NAMALWA (cell line): ENCODE results near the gene PCMTD2.

Experiments
- DNase-seq: peaks from one replicate; pipeline ENCODE4 v3.0.0-alpha.2; 2015; ENCODE audit warnings: low spot score

Gene PCMTD2

DNA sequence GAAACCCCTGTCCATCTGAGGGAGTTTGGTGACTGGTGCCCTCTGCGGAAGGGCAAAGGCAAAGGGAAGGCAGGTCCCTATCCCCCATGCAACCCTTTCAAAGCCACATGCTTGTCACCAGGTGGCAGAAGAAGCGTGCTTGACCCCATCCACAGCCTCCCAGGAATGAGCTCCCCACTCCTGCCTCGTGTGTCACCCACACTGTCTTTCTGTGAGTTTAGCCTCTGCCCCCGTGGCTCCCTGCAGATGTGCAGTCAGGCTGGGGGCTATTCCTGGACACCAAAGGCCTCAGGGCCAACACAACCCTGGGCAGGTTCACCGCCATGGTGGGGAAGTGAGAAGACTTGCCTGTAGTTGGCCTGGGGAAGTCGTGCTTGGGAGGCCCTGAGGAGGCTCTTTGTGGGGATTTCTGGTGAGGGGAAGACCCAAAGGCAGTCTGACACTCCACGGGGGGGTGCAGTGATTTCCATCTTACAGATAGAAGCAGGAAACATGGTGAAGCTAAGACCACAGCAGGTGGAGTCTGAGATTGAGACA lies 16.6 kb upstream of the PCMTD2 start:
- no peak for DNase-seq

GRCh38 chr20:64239449-64240242 lies 15.9 kb upstream of the PCMTD2 start:
- DNase-seq = no peak

DNA sequence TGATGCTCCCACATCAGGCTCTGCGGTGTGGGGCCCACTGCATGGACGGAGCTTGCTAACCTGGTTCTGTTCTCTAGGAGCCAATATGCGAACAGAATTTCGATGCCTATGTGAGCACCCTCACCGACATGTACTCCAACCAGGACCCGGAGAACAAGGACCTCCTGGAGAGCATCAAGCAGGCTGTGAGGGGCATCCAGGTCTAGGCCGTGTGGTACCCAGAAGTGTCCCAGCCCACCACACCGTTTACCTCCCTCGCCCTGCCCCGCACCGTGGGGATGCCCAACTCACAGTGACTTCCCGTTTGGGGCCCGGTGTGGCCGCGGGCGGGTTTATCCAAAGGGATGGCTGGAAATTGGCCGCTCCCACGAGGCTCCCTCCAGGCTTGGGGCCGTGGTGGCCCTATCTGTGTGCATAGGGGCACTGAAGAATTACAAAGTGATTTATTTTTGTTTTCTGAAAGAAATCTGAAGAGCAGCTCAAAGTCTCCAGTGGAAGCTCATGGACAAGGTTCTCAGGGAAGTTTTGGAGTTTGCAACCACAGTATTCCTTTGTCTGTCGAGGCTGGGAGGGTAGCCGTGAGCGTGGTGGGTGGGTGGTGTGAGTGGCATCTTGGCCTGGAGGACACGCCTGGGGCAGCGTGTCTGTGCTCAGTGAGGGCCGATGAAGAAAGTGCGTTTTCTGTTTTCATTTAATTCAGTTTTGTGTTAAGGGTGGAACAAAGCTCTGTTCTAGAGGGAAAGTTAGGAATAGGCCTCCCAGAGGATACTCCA lies 15.1 kb upstream of the PCMTD2 start:
- no peak for DNase-seq

DNA sequence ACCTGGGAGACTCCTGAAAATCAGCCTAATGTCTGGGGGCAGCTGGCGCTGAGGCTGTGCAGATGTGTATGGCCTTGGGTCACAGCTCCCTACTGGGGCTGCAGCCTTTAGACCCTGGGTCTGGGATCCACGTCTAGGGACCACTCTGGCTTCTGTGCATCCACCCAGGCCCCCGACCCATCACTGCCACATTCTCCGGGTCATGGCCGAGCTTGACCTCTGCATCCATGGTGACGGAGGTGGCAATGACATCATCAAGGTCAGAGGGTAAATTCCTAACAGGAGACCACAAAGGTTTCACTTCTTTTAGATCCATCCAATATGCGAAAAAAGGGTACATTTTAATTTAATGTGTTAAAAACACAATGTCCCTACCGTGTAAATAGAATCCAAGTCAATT lies 14.5 kb upstream of the PCMTD2 start:
- no peak for DNase-seq

DNA sequence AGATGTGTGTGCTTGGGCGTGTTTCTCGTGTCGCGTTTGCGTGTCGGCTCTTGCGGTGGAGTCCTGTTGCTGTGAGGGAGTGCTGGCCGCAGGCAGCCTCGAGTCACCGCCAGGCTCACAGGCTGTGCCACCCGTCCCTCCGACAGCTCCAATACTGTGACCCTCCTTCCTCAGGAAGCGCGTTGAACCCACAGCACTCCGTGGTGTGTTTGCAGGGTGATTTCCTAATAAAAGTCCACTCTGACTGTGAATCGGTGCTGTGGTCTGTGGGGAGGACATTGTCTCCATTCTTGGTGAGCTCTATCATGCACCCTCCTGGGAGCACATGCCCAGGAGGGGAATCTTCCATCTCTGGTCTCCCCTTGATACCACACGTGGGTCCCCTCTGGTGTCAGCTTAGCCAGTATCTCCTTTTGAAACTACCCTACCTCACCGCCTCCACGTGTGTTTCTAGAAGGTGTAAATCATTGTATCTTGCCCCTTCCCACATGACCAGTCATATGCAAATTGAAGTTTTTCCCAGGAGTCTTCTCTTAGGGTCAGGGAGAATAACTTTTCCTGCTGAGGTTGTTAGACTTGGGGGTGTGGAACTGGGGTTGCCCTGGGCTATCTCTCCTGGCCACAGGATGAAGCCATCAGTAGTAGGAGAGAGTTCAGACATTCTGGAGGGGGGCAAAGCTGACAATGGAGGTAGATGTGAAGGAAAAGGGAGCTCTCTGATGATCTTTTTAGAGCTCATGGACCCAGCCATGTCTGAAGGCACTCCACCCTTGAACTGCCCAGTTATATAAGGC lies 13.3 kb upstream of the PCMTD2 start:
- DNase-seq = no peak

GRCh38 chr20:64242797-64243475 lies 12.6 kb upstream of the PCMTD2 start:
- no peak for DNase-seq

- DNase-seq = no peak
These were observed 11.2 kb upstream of the PCMTD2 start for GRCh38 chr20:64244281-64244805.

DNA sequence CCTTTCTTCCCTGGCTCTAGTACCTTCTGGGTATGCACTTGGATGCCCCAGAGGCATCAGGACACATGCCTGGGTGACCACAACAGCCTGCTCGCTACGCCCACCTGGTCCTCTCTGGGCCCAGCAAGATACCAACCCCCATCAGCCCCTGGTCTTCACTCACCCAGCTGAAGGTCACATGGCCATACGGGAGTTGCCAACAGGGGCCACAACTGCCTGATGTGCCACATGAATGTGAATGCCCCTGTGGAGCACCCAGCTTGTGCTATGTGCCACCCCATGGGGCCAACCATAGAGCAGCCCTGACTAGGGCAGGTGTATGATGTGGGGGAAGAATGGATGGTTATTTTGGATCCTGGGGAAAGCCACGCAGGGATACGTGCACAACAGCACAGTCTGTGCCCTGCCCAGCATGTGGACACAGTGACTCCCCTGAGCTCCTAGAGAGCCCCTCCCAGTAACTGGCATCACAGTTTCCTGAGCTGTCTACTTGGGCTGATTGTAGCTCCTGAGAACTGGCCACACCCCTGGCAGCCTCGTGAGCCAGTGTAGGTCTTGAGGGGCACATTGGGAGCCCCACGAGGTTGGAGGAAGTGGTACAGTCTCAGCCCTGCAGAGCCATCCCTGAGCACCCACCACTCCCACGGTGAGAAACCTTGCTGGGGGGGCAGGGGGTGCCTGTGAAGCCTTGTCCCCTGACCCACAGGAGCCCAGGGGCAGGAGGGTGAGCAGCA lies 10.5 kb upstream of the PCMTD2 start:
- DNase-seq = no peak

DNA sequence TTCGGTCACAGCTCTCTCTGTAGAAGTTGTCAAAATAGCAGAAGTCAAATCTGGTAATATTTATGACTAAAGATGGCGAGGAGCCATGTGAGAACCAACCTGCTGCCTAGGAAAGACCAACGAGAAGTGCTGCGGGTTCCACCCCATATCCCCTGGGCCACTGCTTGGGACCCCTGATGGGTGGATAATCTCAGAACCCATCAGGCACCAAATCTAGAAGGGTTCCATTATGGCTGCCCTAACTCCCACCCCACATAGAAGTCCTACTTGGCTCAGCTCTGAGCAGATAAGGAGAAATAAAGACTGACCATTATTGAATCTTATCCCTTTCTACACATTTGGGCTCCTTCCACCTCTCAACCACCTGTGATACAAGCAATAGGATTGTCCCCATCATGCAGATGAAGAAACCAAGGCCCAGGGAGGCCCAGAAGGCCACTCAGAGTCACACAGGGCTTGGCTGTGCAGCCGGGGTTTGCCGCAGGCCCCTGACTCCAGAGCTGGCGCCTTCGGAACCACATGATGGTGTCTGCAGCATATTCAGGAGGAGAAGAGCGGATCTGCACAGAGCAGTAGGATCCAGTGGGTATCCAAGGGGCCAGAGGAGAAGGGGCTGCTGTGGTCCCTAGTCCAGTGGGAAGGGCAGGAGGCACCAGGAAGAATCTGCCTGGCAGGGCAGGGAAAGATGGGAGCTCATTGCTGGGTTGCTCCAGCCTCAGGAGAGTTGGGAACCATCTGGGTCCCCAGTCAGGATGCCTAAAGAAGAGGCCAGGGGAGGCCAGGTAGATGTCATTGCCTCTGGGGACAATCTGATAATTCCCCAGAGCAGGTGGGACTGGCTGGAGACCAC lies 9.6 kb upstream of the PCMTD2 start:
- DNase-seq = no peak

DNA sequence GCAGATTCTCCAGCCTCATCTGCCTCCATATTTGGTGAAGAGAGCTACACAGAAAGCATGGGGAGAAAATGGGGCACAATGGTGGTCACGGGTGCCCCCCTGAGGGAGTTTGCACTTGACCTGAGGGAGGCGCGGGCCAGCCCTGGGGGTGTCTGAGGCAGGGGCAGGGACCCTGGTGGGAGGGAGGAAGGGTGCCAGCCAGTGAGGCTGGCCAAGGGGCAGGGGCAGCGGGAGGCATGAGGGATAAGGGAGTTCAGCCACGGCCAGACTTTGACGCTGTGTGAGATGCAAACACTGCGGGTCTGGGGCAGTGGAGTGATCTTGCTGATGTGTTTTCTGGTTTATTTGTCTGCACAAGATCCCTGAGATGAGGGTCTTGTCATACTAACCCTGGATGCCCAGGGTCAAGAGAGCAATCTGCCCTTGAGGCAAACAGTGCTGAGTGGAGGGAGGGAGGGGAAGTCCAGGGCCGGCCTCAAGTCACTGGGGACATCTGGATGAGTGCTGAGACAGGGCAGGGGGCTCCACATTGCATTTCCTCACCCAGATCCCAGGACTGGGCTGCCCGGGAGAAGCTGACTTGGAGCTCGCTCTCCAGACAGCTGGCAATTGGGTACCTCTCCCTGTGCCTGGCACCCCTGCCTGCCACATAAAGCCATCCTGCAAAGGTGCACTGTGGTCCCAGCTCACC lies 8.8 kb upstream of the PCMTD2 start:
- DNase-seq = no peak

- DNase-seq = no peak
These were observed 8.3 kb upstream of the PCMTD2 start for GRCh38 chr20:64247307-64247618.

DNA sequence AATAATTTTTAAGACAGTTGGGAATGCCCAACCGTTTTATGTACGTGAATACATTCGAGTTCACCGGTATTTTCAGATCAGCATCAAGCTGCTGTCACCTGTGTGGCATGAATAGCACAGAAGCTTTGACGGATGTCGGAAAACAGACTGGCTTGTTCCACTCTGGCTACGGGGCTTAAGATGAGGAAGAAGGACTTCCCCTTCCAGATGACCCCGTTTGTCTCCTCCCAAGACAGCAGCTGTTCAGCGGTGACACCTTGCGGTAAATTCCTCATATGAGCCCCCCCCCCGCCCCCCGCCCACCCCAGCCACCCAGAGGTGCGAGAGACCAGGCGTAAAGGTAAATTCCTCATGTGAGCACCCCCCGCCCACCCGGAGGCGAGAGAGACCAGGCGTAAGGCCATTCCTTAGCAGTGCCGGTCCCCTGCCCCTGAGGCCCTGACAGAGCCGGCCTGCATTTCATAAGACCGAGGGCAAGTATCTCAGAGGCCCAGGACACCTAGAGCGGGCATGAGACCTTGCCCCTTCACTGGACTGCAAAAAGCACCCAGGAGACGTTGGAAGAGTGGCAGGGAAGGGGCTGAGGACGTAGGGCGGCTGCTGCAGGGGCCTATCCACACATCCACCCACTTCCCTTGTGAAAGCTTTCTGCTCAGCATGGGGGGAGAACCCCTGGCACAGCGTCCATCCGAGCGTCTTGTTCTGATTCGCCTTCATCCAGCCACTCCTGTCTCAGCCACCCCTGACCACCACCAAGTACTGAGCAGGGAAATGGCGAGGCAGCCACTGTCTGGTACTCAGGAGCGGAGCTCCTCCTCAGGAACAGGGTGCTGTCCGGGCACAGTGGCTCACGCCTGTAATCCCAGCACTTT lies 7.3 kb upstream of the PCMTD2 start:
- DNase-seq = no peak

- no peak for DNase-seq
These were observed 5.5 kb upstream of the PCMTD2 start for GRCh38 chr20:64250027-64250426.

- no peak for DNase-seq
These were observed 2.6 kb upstream of the PCMTD2 start for GRCh38 chr20:64253000-64253383.

GRCh38 chr20:64253443-64253842 lies 2.1 kb upstream of the PCMTD2 start:
- DNase-seq = no peak

GRCh38 chr20:64254156-64254555 lies 1.4 kb upstream of the PCMTD2 start:
- no peak for DNase-seq

DNA sequence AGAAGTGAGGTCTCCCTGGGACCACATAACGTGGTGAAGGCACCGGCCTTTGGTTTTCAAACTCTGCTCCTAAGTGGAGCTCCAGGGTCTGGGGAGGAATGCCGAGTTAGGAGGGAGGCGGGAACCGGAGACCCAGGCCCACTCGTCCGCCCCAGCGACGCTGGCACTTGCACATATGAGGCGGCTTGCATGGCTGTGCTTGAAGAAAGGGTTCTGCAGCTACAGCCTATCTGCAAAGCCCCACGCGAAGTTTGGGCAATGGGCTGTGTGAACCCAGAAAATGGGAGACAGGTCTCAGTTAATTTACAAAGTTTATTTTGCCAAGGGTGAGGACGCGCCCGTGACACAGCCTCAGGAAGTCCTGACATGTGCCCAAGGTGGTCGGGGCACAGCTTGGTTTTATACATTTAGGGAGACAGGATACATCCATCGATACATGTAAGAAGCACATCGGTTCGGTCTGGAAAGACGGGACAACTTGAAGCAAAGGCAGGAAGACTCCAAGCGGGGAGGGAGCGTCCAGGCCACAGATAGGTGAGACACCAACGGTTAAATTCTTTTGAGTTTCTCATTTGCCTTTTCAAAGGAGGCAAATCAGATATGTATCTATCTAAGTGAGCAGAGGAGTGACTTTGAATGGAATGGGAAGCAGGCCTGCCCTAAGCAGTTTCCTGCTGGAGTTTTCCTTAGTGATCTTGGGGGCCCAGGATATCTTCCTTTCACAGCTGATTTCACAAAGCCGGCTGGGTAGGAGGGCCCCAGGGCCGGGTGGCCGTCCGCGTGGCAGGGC lies 782 bp upstream of the PCMTD2 start:
- DNase-seq = no peak
